Measurements from ENCODE around the gene GET3.

The GET3 gene

GRCh38 chr19:12731337-12731736 is 6.0 kb upstream of the GET3 start:
- no peak for TF ChIP-seq YY1 (IDR thresholded peaks at IDR 0.05; ENCODE audit: low read depth)
- TF ChIP-seq RAD21 (IDR thresholded peaks at IDR 0.05; ENCODE audit: low read depth) = no peak
- TF ChIP-seq CEBPB (IDR thresholded peaks at IDR 0.05) = no peak
- TF ChIP-seq USF1 (IDR thresholded peaks at IDR 0.05) = no peak
- no peak for TF ChIP-seq TAF1 (IDR thresholded peaks at IDR 0.05; ENCODE audit: low read depth)
- TF ChIP-seq NFIC (IDR thresholded peaks at IDR 0.05) = no peak
- TF ChIP-seq TEAD4 (IDR thresholded peaks at IDR 0.05) = no peak
- no peak for TF ChIP-seq EGR1 (IDR thresholded peaks at IDR 0.05)
- TF ChIP-seq TCF12 (IDR thresholded peaks at IDR 0.05; ENCODE audit: low read depth) = no peak
- no peak for TF ChIP-seq ZBTB7A (IDR thresholded peaks at IDR 0.05; ENCODE audit: low read depth)
- TF ChIP-seq FOXM1 (IDR thresholded peaks at IDR 0.05; ENCODE audit: borderline replicate concordance, low read depth) = no peak
- TF ChIP-seq, protein P1, sequence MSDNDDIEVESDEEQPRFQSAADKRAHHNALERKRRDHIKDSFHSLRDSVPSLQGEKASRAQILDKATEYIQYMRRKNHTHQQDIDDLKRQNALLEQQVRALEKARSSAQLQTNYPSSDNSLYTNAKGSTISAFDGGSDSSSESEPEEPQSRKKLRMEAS (IDR thresholded peaks at IDR 0.05) = no peak
- TF ChIP-seq CREB1 (IDR thresholded peaks at IDR 0.05; ENCODE audit: low read depth) = no peak
- TF ChIP-seq, protein P2, sequence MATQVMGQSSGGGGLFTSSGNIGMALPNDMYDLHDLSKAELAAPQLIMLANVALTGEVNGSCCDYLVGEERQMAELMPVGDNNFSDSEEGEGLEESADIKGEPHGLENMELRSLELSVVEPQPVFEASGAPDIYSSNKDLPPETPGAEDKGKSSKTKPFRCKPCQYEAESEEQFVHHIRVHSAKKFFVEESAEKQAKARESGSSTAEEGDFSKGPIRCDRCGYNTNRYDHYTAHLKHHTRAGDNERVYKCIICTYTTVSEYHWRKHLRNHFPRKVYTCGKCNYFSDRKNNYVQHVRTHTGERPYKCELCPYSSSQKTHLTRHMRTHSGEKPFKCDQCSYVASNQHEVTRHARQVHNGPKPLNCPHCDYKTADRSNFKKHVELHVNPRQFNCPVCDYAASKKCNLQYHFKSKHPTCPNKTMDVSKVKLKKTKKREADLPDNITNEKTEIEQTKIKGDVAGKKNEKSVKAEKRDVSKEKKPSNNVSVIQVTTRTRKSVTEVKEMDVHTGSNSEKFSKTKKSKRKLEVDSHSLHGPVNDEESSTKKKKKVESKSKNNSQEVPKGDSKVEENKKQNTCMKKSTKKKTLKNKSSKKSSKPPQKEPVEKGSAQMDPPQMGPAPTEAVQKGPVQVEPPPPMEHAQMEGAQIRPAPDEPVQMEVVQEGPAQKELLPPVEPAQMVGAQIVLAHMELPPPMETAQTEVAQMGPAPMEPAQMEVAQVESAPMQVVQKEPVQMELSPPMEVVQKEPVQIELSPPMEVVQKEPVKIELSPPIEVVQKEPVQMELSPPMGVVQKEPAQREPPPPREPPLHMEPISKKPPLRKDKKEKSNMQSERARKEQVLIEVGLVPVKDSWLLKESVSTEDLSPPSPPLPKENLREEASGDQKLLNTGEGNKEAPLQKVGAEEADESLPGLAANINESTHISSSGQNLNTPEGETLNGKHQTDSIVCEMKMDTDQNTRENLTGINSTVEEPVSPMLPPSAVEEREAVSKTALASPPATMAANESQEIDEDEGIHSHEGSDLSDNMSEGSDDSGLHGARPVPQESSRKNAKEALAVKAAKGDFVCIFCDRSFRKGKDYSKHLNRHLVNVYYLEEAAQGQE (IDR thresholded peaks at IDR 0.05; ENCODE audit: low read depth) = no peak
- TF ChIP-seq EP300 (IDR thresholded peaks at IDR 0.05; ENCODE audit: borderline replicate concordance) = no peak

DNA sequence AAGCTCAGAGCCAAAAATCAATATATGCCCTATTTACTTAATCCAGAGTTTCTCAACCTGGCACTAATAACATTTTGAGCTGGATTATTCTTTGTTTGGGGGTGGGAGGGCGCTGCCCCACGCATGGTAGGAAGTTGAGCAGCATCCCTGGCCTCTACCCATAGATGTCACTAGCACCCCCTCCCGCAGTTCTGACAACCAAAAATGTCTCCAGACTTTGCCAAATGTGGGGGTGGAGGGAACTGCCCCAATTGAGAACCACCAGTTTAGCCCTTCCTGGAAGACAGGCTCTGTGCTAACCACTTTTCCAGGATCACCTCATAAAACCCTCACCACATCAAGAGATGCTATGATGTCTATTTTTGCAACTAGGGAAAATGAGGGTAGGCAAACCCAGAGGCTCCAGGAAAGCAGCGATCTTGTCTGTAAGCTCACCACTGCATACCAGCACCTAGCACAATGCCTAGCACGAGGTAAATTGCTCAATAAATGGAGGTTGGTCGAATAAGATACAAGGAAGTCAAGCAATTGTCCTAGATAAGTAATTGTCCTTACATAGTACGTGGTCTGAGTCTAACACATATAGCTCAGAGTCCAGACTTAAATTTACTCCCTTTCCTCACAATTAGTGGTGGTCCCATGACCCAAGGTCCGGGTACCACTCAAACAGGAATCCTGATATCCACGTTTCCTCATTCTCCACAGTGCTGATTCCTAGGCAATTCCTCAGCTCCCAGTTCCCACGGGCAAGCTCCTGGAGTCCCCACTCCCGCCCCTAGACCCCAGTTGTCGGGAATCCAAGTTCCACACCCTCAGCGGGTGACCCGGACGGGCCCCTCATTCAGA is 3.7 kb upstream of the GET3 start:
- TF ChIP-seq ZBTB7A (IDR thresholded peaks at IDR 0.05; ENCODE audit: low read depth) (no peak), FOXM1 (IDR thresholded peaks at IDR 0.05; ENCODE audit: borderline replicate concordance, low read depth) (no peak), TCF12 (IDR thresholded peaks at IDR 0.05; ENCODE audit: low read depth) (no peak; the same call in 1 of the 2 replicates), CEBPB (IDR thresholded peaks at IDR 0.05) (no peak)

DNA sequence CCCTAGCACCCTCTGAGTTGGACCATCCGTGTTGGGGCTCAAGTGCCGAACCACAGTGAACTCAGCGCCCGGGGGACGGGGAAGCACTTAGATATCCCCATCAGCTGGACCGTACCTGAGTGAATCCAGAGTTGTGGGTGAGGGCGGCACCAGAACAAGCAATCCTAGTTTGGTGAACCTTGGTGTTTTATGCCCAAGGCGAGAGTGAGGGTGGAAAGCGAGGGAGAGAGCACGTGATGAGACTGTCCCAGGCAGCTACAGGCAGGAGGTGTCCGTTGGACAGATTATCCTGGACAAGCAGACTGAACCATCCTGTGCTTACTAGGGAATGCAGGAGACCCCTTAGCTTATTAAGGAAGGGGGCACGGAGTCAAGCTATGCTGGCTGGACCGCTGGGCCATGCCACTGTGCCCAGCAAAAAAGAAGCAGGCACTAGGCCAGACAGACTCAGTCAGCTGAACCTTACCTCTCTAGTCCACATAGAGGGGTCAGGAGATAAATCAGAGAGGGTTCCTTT is 596 bp downstream of the GET3 start:
- TF ChIP-seq, protein P2 (IDR thresholded peaks at IDR 0.05; ENCODE audit: low read depth) = no peak
- no peak for TF ChIP-seq TAF1 (IDR thresholded peaks at IDR 0.05; ENCODE audit: low read depth)
- TF ChIP-seq EP300 (IDR thresholded peaks at IDR 0.05; ENCODE audit: borderline replicate concordance) = no peak
- no peak for TF ChIP-seq TCF12 (IDR thresholded peaks at IDR 0.05; ENCODE audit: low read depth)
- TF ChIP-seq EGR1 (IDR thresholded peaks at IDR 0.05) = no peak
- no peak for TF ChIP-seq NFIC (IDR thresholded peaks at IDR 0.05)
- TF ChIP-seq USF1 (IDR thresholded peaks at IDR 0.05) = no peak
- TF ChIP-seq CEBPB (IDR thresholded peaks at IDR 0.05) = no peak
- TF ChIP-seq RAD21 (IDR thresholded peaks at IDR 0.05; ENCODE audit: low read depth) = no peak
- no peak for TF ChIP-seq TEAD4 (IDR thresholded peaks at IDR 0.05)
- TF ChIP-seq ZBTB7A (IDR thresholded peaks at IDR 0.05; ENCODE audit: low read depth) = no peak
- TF ChIP-seq YY1 (IDR thresholded peaks at IDR 0.05; ENCODE audit: low read depth) = no peak
- no peak for TF ChIP-seq CREB1 (IDR thresholded peaks at IDR 0.05; ENCODE audit: low read depth)
- TF ChIP-seq FOXM1 (IDR thresholded peaks at IDR 0.05; ENCODE audit: borderline replicate concordance, low read depth) = no peak
- TF ChIP-seq, protein P1 (IDR thresholded peaks at IDR 0.05) = no peak

DNA sequence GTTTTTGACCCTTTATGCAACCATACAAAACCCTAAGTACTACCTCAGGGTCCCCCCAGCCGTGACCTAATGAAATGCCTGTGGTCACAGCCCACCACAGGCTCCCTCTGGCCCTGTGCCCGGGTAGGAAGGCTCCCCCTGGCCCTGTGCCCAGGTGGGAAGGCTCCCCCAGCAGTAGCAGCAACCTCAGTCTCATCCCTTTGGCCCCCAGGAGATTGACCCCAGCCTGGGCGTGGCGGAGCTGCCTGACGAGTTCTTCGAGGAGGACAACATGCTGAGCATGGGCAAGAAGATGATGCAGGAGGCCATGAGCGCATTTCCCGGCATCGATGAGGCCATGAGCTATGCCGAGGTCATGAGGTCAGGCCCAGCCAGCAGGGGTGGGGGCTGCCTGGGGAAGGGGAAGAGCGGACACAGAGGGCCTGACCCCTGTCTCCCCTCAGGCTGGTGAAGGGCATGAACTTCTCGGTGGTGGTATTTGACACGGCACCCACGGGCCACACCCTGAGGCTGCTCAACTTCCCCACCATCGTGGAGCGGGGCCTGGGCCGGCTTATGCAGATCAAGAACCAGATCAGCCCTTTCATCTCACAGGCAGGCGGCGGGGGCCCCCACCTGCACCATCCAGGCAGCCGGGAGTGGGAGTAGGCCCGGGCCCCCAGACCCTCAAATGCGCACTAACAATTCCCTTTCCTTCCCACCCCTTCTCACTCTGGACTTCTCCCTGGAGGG is 8.0 kb downstream of the GET3 start:
- no peak for TF ChIP-seq TEAD4 (IDR thresholded peaks at IDR 0.05)
- TF ChIP-seq NFIC (IDR thresholded peaks at IDR 0.05) = peak; percentile 20; the same call in 1 of the 2 replicates

DNA sequence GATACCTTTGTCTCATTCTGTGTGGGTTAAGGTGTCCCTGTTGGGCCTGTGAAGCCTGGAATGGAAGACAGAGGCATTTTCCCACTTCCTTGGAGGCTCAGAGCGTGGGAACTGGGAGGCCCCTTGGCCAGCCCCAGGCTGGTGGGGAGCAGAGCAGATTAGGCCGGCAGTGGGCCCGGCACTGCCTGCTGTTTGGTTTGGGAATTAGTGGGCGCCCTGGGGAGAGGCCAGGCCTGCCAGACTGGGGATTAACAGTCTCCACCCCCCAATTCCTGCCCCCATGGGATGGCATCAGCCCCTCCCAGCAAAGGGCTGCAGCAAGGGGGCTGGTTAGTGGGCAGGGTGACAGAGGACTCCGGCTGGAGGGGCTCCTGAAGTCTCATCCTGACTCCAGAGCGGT is 11.2 kb downstream of the GET3 start:
- no peak for TF ChIP-seq TCF12 (IDR thresholded peaks at IDR 0.05; ENCODE audit: low read depth)
- TF ChIP-seq, protein P1 (IDR thresholded peaks at IDR 0.05) = no peak
- TF ChIP-seq CREB1 (IDR thresholded peaks at IDR 0.05; ENCODE audit: low read depth) = no peak
- no peak for TF ChIP-seq CEBPB (IDR thresholded peaks at IDR 0.05)
